HL-60 (cell line): Measurements from ENCODE around the gene FUCA2.

Experiments used
- CTCF ChIP-seq: IDR thresholded peaks from one replicate; pipeline ENCODE4 v1.5.1; 2011; ENCODE audit warnings: low read length, control low read depth, inconsistent platforms; ENCODE audit not compliant: insufficient read depth
- POLR2AphosphoS5 ChIP-seq: IDR thresholded peaks from 2 replicates; pipeline ENCODE4 v1.6.1; 2012; ENCODE audit warnings: low read depth
- REST ChIP-seq: IDR thresholded peaks from 2 replicates; pipeline ENCODE4 v1.6.1; 2012; ENCODE audit warnings: low read depth; ENCODE audit not compliant: insufficient replicate concordance
- SPI1 ChIP-seq: IDR thresholded peaks from 2 replicates; pipeline ENCODE4 v1.6.1; 2012; ENCODE audit warnings: low read depth, mild to moderate bottlenecking, borderline replicate concordance

- TF ChIP-seq POLR2AphosphoS5 = no peak
- no peak for TF ChIP-seq CTCF
- no peak for TF ChIP-seq REST
- TF ChIP-seq SPI1 = no peak
Measured at GRCh38 chr6:143451531-143451930, 60.0 kb downstream of the FUCA2 start.
